ENCODE data around the gene ST3GAL3.

GRCh38 chr1:43803646-43804045 lies 96.3 kb downstream of the ST3GAL3 start:
- TF ChIP-seq POLR2A (IDR thresholded peaks at IDR 0.05) = no peak
- no peak for TF ChIP-seq CTCF (IDR thresholded peaks at IDR 0.05)

All from prostate gland (tissue), 2 donors.